GM23338 (cell line): ENCODE data around the gene NEK6. TPM values are rescaled to one million over a fixed set of nuclear protein-coding genes. Genes with fewer than 3 reads are reported as not detected.

Source experiments
- ATAC-seq: fragments of 200-7000 bp; cut with Tn5 transposase; 3 replicates; pipeline ENCODE4 v1.9.1; 2020
- DNase-seq: peaks from one replicate; pipeline ENCODE4 v3.0.0-alpha.2; 2015; ENCODE audit warnings: low spot score
- H2AFZ ChIP-seq: fragments of 200-600 bp; sonication (generic); 2 replicates; pipeline ENCODE4 v1.8.0; 2016; ENCODE audit warnings: antibody characterized with exemption, mild to moderate bottlenecking, moderate library complexity
- H3F3A ChIP-seq: fragments of 200-600 bp; sonication (generic); replicated peaks from 2 replicates; pipeline ENCODE4 v1.8.0; 2017; ENCODE audit warnings: antibody characterized with exemption, mixed run types, low read depth
- H3K27ac ChIP-seq: fragments of 200-600 bp; sonication (generic); 2 replicates; pipeline ENCODE4 v1.6.1; 2016; ENCODE audit warnings: low read depth
- H3K27me3 ChIP-seq: fragments of 200-600 bp; sonication (generic); 2 replicates; pipeline ENCODE4 v1.8.0; 2016; ENCODE audit warnings: mild to moderate bottlenecking, mixed run types, moderate library complexity; ENCODE audit not compliant: insufficient read depth
- H3K36me3 ChIP-seq: fragments of 200-600 bp; sonication (generic); 2 replicates; pipeline ENCODE4 v1.8.0; 2016; ENCODE audit warnings: mild to moderate bottlenecking; ENCODE audit not compliant: insufficient read depth
- H3K4me1 ChIP-seq: fragments of 200-600 bp; sonication (generic); 2 replicates; pipeline ENCODE4 v1.8.0; 2016; ENCODE audit warnings: mild to moderate bottlenecking, moderate library complexity; ENCODE audit not compliant: insufficient read depth
- H3K4me2 ChIP-seq: fragments of 200-600 bp; sonication (generic); 2 replicates; pipeline ENCODE4 v1.7.1; 2017; ENCODE audit warnings: mixed run types
- H3K4me3 ChIP-seq: fragments of 200-600 bp; sonication (generic); 2 replicates; pipeline ENCODE4 v1.6.1; 2016; ENCODE audit warnings: mixed run types
- H3K79me2 ChIP-seq: fragments of 200-600 bp; sonication (generic); replicated peaks from 2 replicates; pipeline ENCODE4 v1.8.0; 2017; ENCODE audit warnings: mild to moderate bottlenecking; ENCODE audit not compliant: insufficient read depth
- H3K9me2 ChIP-seq: fragments of 200-600 bp; sonication (generic); 2 replicates; pipeline ENCODE4 v1.8.0; 2017; ENCODE audit not compliant: insufficient read depth
- H4K20me1 ChIP-seq: fragments of 200-600 bp; sonication (generic); replicated peaks from 2 replicates; pipeline ENCODE4 v1.8.0; 2017; ENCODE audit warnings: mild to moderate bottlenecking; ENCODE audit not compliant: insufficient read depth
- H3K27ac Mint-ChIP-seq: 2 replicates; pipeline ENCODE4 v1.8.0; 2020; ENCODE audit warnings: inconsistent platforms, mild to moderate bottlenecking, moderate library complexity, mixed read lengths
- H3K27me3 Mint-ChIP-seq: 3 replicates; pipeline ENCODE4 v1.8.0; 2022; ENCODE audit warnings: low read depth, mild to moderate bottlenecking, moderate library complexity, mixed read lengths, inconsistent platforms; ENCODE audit not compliant: insufficient read depth, poor library complexity
- H3K36me3 Mint-ChIP-seq: 3 replicates; pipeline ENCODE4 v1.8.0; 2021; ENCODE audit warnings: low read depth, mild to moderate bottlenecking, inconsistent platforms, moderate library complexity, mixed read lengths
- H3K4me1 Mint-ChIP-seq: 3 replicates; pipeline ENCODE4 v1.8.0; 2020; ENCODE audit warnings: mild to moderate bottlenecking, inconsistent platforms, mixed read lengths
- H3K4me3 Mint-ChIP-seq: 3 replicates; pipeline ENCODE4 v1.8.0; 2021; ENCODE audit warnings: moderate library complexity, mild to moderate bottlenecking, inconsistent platforms, mixed read lengths
- H3K9me3 Mint-ChIP-seq: 3 replicates; pipeline ENCODE4 v1.8.0; 2020; ENCODE audit warnings: moderate library complexity, mild to moderate bottlenecking, inconsistent platforms, mixed read lengths
- CREB1 ChIP-seq: fragments of 250-450 bp; sonication (Bioruptor Pico); IDR thresholded peaks from 2 replicates; pipeline ENCODE4 v1.5.0; 2020; ENCODE audit warnings: low read depth, mild to moderate bottlenecking, moderate library complexity
- CTCF ChIP-seq, 2 experiments: fragments of 200-600 bp in 1 of 2; sonication (generic) in 1 of 2; conservative IDR thresholded peaks; 2 replicates each; pipeline versions ENCODE4 v1.5.1 to v1.6.1; 2016 to 2017; ENCODE audit warnings: antibody characterized with exemption in 2 of 2, low read depth in 2 of 2, mild to moderate bottlenecking in 2 of 2, moderate library complexity in 1 of 2
- ETS1 ChIP-seq: IDR thresholded peaks from 2 replicates; pipeline ENCODE4 v1.6.1; 2016; ENCODE audit warnings: antibody characterized with exemption
- EZH2 ChIP-seq: fragments of 200-600 bp; sonication (generic); IDR thresholded peaks from one replicate; pipeline ENCODE4 v1.8.0; 2017; ENCODE audit warnings: antibody characterized with exemption, mild to moderate bottlenecking, low read depth; ENCODE audit not compliant: unreplicated experiment
- EZH2phosphoT487 ChIP-seq: fragments of 200-600 bp; sonication (generic); IDR thresholded peaks from one replicate; pipeline ENCODE4 v1.8.1; 2018; ENCODE audit warnings: antibody characterized with exemption; ENCODE audit not compliant: unreplicated experiment
- JUNB ChIP-seq: IDR thresholded peaks from one replicate; pipeline ENCODE4 v1.6.1; 2016; ENCODE audit warnings: antibody characterized with exemption; ENCODE audit not compliant: unreplicated experiment
- NANOG ChIP-seq: IDR thresholded peaks from 2 replicates; pipeline ENCODE4 v1.6.1; 2016; ENCODE audit warnings: antibody characterized with exemption, borderline replicate concordance
- POLR2AphosphoS5 ChIP-seq: IDR thresholded peaks from 2 replicates; pipeline ENCODE4 v1.6.1; 2016; ENCODE audit warnings: antibody characterized with exemption, low read depth
- REST ChIP-seq: IDR thresholded peaks from one replicate; pipeline ENCODE4 v1.6.1; 2018; ENCODE audit warnings: antibody characterized with exemption; ENCODE audit not compliant: unreplicated experiment
- STAT1 ChIP-seq: IDR thresholded peaks from one replicate; pipeline ENCODE4 v1.6.1; 2016; ENCODE audit warnings: antibody characterized with exemption; ENCODE audit not compliant: unreplicated experiment
- ZNF114 ChIP-seq: fragments of 250-450 bp; sonication (Bioruptor Pico); IDR thresholded peaks from 2 replicates; pipeline ENCODE4 v1.5.0; 2020; ENCODE audit warnings: mild to moderate bottlenecking, moderate library complexity
- ZNF331 ChIP-seq: fragments of 250-450 bp; sonication (Bioruptor Pico); IDR thresholded peaks from 2 replicates; pipeline ENCODE4 v1.5.0; 2020; ENCODE audit warnings: low read depth, mild to moderate bottlenecking, moderate library complexity
- ZNF462 ChIP-seq: fragments of 250-450 bp; sonication (Bioruptor Pico); IDR thresholded peaks from 2 replicates; pipeline ENCODE4 v1.5.0; 2020; ENCODE audit warnings: mild to moderate bottlenecking, moderate library complexity
- polyA plus RNA-seq: library from polyadenylated mRNA; unstranded; fragments of >200 nt; fragmentation: Nextera tagmentation; extraction: Ambion mirVana; gene quantifications from 2 replicates; pipeline ENCODE4 v1.2.1, GENCODE V29; 2016
- total RNA-seq: library from RNA; depleted of rRNA; stranded (reverse); fragments of >200 nt; shearing (Covaris generic); gene quantifications from 2 replicates; pipeline ENCODE4 v1.2.3, GENCODE V29; 2014

Gene NEK6
- total and polyA plus RNA-seq, 2 experiments from 2014 or later: 8.1 to 11.2 TPM

- Histone ChIP-seq H3F3A (no peaks in the 10 kb centered on the region), H3K27ac (no peak overlapping the region), H3K4me3 (no peak overlapping the region), H3K79me2 (no peaks in the 10 kb centered on the region), H3K9me2 (no peaks in the 10 kb centered on the region), H3K27me3 (no peaks in the 10 kb centered on the region), H3K4me1 (peaks cover 9% of the 10 kb centered on the region; the same call in 1 of the 2 replicates), H3K4me2 (no peak overlapping the region), H4K20me1 (0 out of 2 replicates have a peak, but pooled peaks cover 2% of the 10 kb centered on the region), H3K36me3 (peaks cover 4% of the 10 kb centered on the region; the same call in 1 of the 2 replicates), H2AFZ (no peak overlapping the region)
- Mint-ChIP-seq H3K27ac (no peak overlapping the region), H3K36me3 (peaks cover 25% of the 10 kb centered on the region), H3K4me1 (peaks cover 19% of the 10 kb centered on the region), H3K9me3 (no peaks in the 10 kb centered on the region), H3K4me3 (no peak overlapping the region), H3K27me3 (peaks cover 19% of the 10 kb centered on the region)
- ATAC-seq: no peak
- TF ChIP-seq ZNF462 (CRISPR knock-in tag) (no peak), CTCF (conservative IDR thresholded peaks at IDR 0.05; ENCODE audit: low read depth in 2 of 2) (no peak), ZNF114 (CRISPR knock-in tag) (no peak), STAT1 (no peak), JUNB (no peak), CREB1 (CRISPR knock-in tag) (no peak), POLR2AphosphoS5 (no peak), ETS1 (no peak), NANOG (no peak), EZH2 (no peak), EZH2phosphoT487 (no peak), ZNF331 (CRISPR knock-in tag) (no peak), REST (no peak)
- DNase-seq: no peak
Observed at GRCh38 chr9:124347968-124348358, 90.2 kb downstream of the NEK6 start.
